OCI-LY7 (cell line): Measurements from ENCODE around the gene ZBBX. TPM values are rescaled to one million over a fixed set of nuclear protein-coding genes. Genes with fewer than 3 reads are reported as not detected.

ENCODE experiments used
- BruUV-seq: library from RNA; stranded (reverse); fragments of 400-500 nt; replicated peaks from 2 replicates; lab custom pipeline; 2021; lab: Mats Ljungman, UMichigan
- CTCF ChIA-PET: fragments of 300-600 bp; sonication (Branson Sonifier 250); formaldehyde crosslinking; loops from one replicate; lab custom pipeline; 2022; ENCODE audit warnings: antibody characterized with exemption; ENCODE audit not compliant: unreplicated experiment; lab: Charles Lee
- POLR2A ChIA-PET: fragments of 300-600 bp; sonication (Branson Sonifier 250); formaldehyde crosslinking; loops from one replicate; lab custom pipeline; 2022; ENCODE audit warnings: antibody characterized with exemption; lab: Charles Lee
- DNase-seq: peaks from one replicate; pipeline ENCODE4 v3.0.0-alpha.2; 2015; ENCODE audit warnings: low spot score
- H2AFZ ChIP-seq: fragments of 200-600 bp; sonication (generic), shearing (Covaris generic); 2 replicates; pipeline ENCODE4 v1.6.1; 2014; ENCODE audit warnings: mild to moderate bottlenecking, antibody characterized with exemption, low read length, moderate library complexity
- H3K27ac ChIP-seq: fragments of 200-600 bp; sonication (generic); 2 replicates; pipeline ENCODE4 v1.5.1; 2014; ENCODE audit warnings: mixed run types, low read depth, mild to moderate bottlenecking, moderate library complexity, low read length, inconsistent platforms; ENCODE audit not compliant: poor library complexity, severe bottlenecking
- H3K36me3 ChIP-seq: fragments of 200-600 bp; sonication (generic); 2 replicates; pipeline ENCODE4 v1.6.1; 2014; ENCODE audit warnings: mild to moderate bottlenecking, antibody characterized with exemption, low read length, moderate library complexity, mixed read lengths; ENCODE audit not compliant: insufficient read depth
- H3K4me1 ChIP-seq: fragments of 200-600 bp; sonication (generic); 2 replicates; pipeline ENCODE4 v1.5.1; 2014; ENCODE audit warnings: mild to moderate bottlenecking, low read length; ENCODE audit not compliant: insufficient read depth, poor library complexity, severe bottlenecking
- H3K4me2 ChIP-seq: fragments of 200-600 bp; sonication (generic); 2 replicates; pipeline ENCODE4 v1.6.1; 2014; ENCODE audit warnings: mild to moderate bottlenecking, low read length
- H3K4me3 ChIP-seq: fragments of 200-600 bp; sonication (generic); 2 replicates; pipeline ENCODE4 v1.5.1; 2014; ENCODE audit warnings: mild to moderate bottlenecking, low read depth, low read length; ENCODE audit not compliant: poor library complexity, severe bottlenecking
- H3K79me2 ChIP-seq: fragments of 200-600 bp; sonication (generic); 2 replicates; pipeline ENCODE4 v1.6.1; 2016; ENCODE audit warnings: low read depth, mild to moderate bottlenecking, low read length, moderate library complexity, mixed read lengths; ENCODE audit not compliant: insufficient read depth
- H3K9me2 ChIP-seq: fragments of 200-600 bp; sonication (generic); 2 replicates; pipeline ENCODE4 v1.6.1; 2016; ENCODE audit warnings: mild to moderate bottlenecking, low read length, mixed read lengths; ENCODE audit not compliant: insufficient read depth
- H3K9me3 ChIP-seq: fragments of 200-600 bp; sonication (generic); 2 replicates; pipeline ENCODE4 v1.6.1; 2014; ENCODE audit warnings: mild to moderate bottlenecking, mixed run types, low read length, mixed read lengths
- H4K20me1 ChIP-seq: fragments of 200-600 bp; sonication (generic); 2 replicates; pipeline ENCODE4 v1.6.1; 2014; ENCODE audit warnings: mild to moderate bottlenecking, antibody characterized with exemption, low read length, moderate library complexity, mixed read lengths; ENCODE audit not compliant: insufficient read depth
- EZH2phosphoT487 ChIP-seq: fragments of 200-600 bp; sonication (generic); IDR thresholded peaks from 2 replicates; pipeline ENCODE4 v1.6.1; 2018; ENCODE audit warnings: low read depth, borderline replicate concordance, mild to moderate bottlenecking, mixed run types, antibody characterized with exemption, low read length, moderate library complexity, mixed read lengths
- intact Hi-C: fragments of 100-400 bp; cut with micrococcal nuclease; formaldehyde crosslinking; loops from one replicate; pipeline ENCODE4 v1.10.0; 2022; ENCODE audit not compliant: unreplicated experiment
- total RNA-seq, 2 experiments: library from RNA; depleted of rRNA in 1 of 2; stranded (reverse); fragments of >200 nt in 1 of 2; shearing (Covaris generic) in 1 of 2; gene quantifications; 2 replicates each; pipeline ENCODE4 v1.2.3, GENCODE V29; 2014 to 2022
- TF ChIP-seq, protein P1 (sequence below): fragments of 200-600 bp; sonication (generic); conservative IDR thresholded peaks from 2 replicates; pipeline ENCODE4 v1.5.1; 2014; ENCODE audit warnings: mild to moderate bottlenecking, antibody characterized with exemption, low read length, moderate library complexity, mixed read lengths

ZBBX gene
- total RNA-seq, 2 experiments from 2014 or later: not detected

DNA sequence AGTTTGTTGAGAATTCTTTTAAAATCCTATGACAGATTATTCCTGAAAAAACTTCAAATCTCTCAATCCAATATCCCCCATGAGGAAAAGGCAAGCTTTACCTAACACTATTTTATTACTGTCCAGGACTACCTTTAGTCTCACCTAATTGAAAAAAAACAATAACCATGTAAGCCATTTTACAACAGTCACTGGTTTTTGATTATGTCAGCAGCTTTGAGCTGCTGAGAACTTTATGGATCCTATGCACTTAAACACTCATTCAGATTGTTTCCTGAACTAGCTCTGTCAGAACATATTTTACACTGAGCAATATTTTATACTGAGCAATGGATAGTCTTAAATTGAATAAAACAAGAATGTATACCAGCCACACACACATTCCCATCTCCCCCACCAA is 79.9 kb downstream of the ZBBX start:
- Histone ChIP-seq H2AFZ (no peak overlapping the region), H3K9me3 (no peaks in the 10 kb centered on the region), H3K4me3 (no peak overlapping the region), H3K79me2 (no peaks in the 10 kb centered on the region), H4K20me1 (no peaks in the 10 kb centered on the region), H3K4me2 (no peak overlapping the region), H3K9me2 (peaks cover 4% of the 10 kb centered on the region; the same call in 1 of the 2 replicates), H3K4me1 (no peaks in the 10 kb centered on the region), H3K36me3 (no peaks in the 10 kb centered on the region), H3K27ac (no peak overlapping the region)
- no TSS peak for BruUV-seq
- intact Hi-C loops: no loop called here
- no peak for TF ChIP-seq EZH2phosphoT487
- TF ChIP-seq, protein P1, sequence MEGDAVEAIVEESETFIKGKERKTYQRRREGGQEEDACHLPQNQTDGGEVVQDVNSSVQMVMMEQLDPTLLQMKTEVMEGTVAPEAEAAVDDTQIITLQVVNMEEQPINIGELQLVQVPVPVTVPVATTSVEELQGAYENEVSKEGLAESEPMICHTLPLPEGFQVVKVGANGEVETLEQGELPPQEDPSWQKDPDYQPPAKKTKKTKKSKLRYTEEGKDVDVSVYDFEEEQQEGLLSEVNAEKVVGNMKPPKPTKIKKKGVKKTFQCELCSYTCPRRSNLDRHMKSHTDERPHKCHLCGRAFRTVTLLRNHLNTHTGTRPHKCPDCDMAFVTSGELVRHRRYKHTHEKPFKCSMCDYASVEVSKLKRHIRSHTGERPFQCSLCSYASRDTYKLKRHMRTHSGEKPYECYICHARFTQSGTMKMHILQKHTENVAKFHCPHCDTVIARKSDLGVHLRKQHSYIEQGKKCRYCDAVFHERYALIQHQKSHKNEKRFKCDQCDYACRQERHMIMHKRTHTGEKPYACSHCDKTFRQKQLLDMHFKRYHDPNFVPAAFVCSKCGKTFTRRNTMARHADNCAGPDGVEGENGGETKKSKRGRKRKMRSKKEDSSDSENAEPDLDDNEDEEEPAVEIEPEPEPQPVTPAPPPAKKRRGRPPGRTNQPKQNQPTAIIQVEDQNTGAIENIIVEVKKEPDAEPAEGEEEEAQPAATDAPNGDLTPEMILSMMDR: no peak
- ChIA-PET POLR2A (interaction anchor here (0.6 kb wide), 1 partner anchor 29 kb away, joined by 3 read pairs; no protein-coding TSS in a partner anchor), CTCF (no interaction called here)
- no peak for DNase-seq

DNA sequence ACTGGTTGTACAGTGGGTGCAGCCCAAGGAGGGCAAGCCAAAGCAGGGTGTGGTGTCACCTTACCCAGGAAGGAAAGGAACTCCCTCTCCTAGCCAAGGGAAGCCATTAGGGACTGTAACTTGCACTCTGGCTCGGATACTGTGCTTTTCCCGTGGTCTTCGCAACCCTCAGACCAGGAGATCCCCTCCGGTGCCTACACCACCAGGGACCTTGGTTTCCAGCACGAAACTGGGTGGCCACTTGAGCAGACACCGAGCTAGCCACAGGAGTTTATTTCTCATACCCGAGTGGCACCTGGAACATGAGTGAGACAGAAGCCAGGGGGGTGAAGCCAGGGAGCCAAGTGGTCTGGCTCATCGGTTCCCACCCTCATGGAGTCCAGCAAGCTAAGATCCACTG is 90.7 kb downstream of the ZBBX start:
- H3K4me1 ChIP-seq: no peaks in the 10 kb centered on the region
- POLR2A ChIA-PET: interaction anchor here (0.6 kb wide), 1 partner anchor 102 kb away, joined by 5 read pairs; no protein-coding TSS in a partner anchor
- no peak for DNase-seq
- no peaks in the 10 kb centered on the region for H3K9me3 ChIP-seq
- TF ChIP-seq, protein P1: no peak
- no peak for TF ChIP-seq EZH2phosphoT487
- no peaks in the 10 kb centered on the region for H3K36me3 ChIP-seq
- H4K20me1 ChIP-seq: no peaks in the 10 kb centered on the region
- no peaks in the 10 kb centered on the region for H3K9me2 ChIP-seq
- intact Hi-C loops: no loop called here
- no peak overlapping the region for H3K27ac ChIP-seq
- no peaks in the 10 kb centered on the region for H3K79me2 ChIP-seq
- H3K4me2 ChIP-seq: no peak overlapping the region
- BruUV-seq: no TSS peak
- no peak overlapping the region for H3K4me3 ChIP-seq
- H2AFZ ChIP-seq: no peak overlapping the region
- CTCF ChIA-PET: interaction anchor here (0.6 kb wide), 1 partner anchor 451 kb away, joined by 4 read pairs; no protein-coding TSS in a partner anchor

DNA sequence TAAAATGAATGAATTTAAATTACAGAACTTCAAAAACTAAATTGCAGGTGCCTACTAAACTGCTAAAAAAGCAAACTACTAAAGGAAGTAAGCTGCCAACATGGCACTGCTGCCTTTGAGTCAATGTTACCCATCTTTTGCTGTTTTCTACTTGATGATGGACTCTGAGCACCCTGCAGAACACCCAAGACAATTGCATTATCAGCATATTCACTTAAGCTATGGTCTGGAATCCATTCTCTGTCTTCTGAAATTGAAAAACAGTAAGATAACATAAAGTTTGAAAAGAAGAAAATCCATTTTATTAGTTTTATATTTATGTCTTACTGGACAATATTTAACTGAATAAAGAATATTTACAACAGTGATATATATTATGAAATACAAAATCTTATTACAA is 91.4 kb downstream of the ZBBX start:
- Histone ChIP-seq H3K9me3 (no peaks in the 10 kb centered on the region), H3K36me3 (no peaks in the 10 kb centered on the region), H3K9me2 (no peaks in the 10 kb centered on the region), H3K4me1 (no peaks in the 10 kb centered on the region), H4K20me1 (no peaks in the 10 kb centered on the region), H3K4me3 (no peak overlapping the region), H3K4me2 (no peak overlapping the region), H3K27ac (no peak overlapping the region), H3K79me2 (no peaks in the 10 kb centered on the region), H2AFZ (no peak overlapping the region)
- no peak for TF ChIP-seq EZH2phosphoT487
- TF ChIP-seq, protein P1: no peak
- intact Hi-C loops: no loop called here
- BruUV-seq: no TSS peak
- ChIA-PET CTCF (no interaction called here), POLR2A (interaction anchor here (0.6 to 1.2 kb wide), 2 partner anchors 23 to 187 kb away, joined by 3 to 4 read pairs; no protein-coding TSS in a partner anchor)
- no peak for DNase-seq
